Neutrophil (primary cell): ENCODE measurements around the gene PSMA4.

Source experiments
- H3K27ac ChIP-seq: fragments of 200-600 bp; sonication (generic); 2 replicates; pipeline ENCODE4 v1.5.1; 2016; ENCODE audit warnings: mild to moderate bottlenecking, moderate library complexity
- H3K27me3 ChIP-seq: fragments of 200-600 bp; sonication (generic); 2 replicates; pipeline ENCODE4 v1.6.0; 2016; ENCODE audit warnings: mild to moderate bottlenecking
- H3K36me3 ChIP-seq: fragments of 200-600 bp; sonication (generic); 2 replicates; pipeline ENCODE4 v1.5.1; 2017
- H3K4me1 ChIP-seq, 2 experiments: fragments of 200-600 bp in 1 of 2; sonication (generic) in 1 of 2; 1 replicate in 1 of 2; 2 replicates in 1 of 2; pipeline versions ENCODE4 v1.5.1 to v1.6.1; 2013 to 2016; ENCODE audit warnings: low read depth in 1 of 2, low read length in 1 of 2, mild to moderate bottlenecking in 1 of 2, moderate library complexity in 1 of 2; ENCODE audit not compliant: control insufficient read depth in 1 of 2, insufficient read depth in 1 of 2
- H3K4me3 ChIP-seq, 2 experiments: fragments of 200-600 bp in 1 of 2; sonication (generic) in 1 of 2; 1 replicate in 1 of 2; 2 replicates in 1 of 2; pipeline ENCODE4 v1.5.1; 2013 to 2016; ENCODE audit warnings: low read depth in 1 of 2, low read length in 1 of 2, mild to moderate bottlenecking in 1 of 2, moderate library complexity in 1 of 2
- H3K9me3 ChIP-seq: fragments of 200-600 bp; sonication (generic); 2 replicates; pipeline ENCODE4 v1.5.1; 2016
- TF ChIP-seq, protein P1 (sequence below): fragments of 200-600 bp; sonication (generic); IDR thresholded peaks from 2 replicates; pipeline ENCODE4 v1.5.1; 2016; ENCODE audit warnings: antibody characterized with exemption

PSMA4 gene

DNA sequence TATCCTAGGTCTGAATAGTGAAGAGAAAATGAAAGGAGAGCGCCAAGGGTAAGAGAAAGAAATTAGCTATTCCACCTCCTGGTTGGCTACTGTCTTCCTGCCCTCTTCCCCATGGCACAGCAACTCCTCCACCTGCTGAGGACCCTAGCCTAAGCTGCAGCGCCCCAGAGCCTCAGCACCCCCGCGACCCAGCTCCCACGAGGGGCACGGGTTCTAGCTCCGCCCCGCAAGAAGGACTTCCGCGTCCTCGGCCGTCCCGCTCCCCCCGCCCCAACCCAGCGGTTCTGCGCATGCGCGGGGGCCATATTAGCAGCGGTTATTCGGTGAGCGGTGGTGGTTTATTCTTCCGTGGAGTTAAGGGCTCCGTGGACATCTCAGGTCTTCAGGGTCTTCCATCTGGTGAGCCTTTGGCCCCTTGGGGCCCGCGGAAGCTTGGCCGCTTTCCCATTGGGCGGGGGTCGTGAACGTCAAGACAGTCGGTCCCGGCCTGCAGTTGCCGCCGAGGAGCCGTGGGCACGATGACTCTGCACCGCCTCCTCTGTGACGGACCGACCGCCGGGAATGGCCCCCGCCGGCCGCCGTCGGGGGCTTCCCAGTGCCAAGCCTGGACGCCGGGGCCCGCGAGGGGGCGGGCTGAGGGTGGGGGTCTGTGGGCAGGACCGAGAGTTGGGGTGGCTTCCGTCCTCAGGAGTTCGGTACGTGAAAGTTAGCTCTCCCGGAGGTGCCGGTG lies at the start of gene PSMA4:
Gene PSMA4, plus strand, starts transcription at position 304 of the 730 bp plus-strand sequence. CDS start 1,484 bp downstream, outside the sequence.
- TF ChIP-seq, protein P1, sequence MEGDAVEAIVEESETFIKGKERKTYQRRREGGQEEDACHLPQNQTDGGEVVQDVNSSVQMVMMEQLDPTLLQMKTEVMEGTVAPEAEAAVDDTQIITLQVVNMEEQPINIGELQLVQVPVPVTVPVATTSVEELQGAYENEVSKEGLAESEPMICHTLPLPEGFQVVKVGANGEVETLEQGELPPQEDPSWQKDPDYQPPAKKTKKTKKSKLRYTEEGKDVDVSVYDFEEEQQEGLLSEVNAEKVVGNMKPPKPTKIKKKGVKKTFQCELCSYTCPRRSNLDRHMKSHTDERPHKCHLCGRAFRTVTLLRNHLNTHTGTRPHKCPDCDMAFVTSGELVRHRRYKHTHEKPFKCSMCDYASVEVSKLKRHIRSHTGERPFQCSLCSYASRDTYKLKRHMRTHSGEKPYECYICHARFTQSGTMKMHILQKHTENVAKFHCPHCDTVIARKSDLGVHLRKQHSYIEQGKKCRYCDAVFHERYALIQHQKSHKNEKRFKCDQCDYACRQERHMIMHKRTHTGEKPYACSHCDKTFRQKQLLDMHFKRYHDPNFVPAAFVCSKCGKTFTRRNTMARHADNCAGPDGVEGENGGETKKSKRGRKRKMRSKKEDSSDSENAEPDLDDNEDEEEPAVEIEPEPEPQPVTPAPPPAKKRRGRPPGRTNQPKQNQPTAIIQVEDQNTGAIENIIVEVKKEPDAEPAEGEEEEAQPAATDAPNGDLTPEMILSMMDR, result peak; percentile 38
- H3K27ac ChIP-seq, result peak within 1 kb of the TSS; percentile 91
- peaks cover 27% of the 10 kb centered on the region for H3K36me3 ChIP-seq
- H3K4me1 ChIP-seq, result peaks cover 14 to 24% of the 10 kb centered on the region in 2 experiments
- H3K27me3 ChIP-seq, result no peaks in the 10 kb centered on the region
- H3K9me3 ChIP-seq, result no peaks in the 10 kb centered on the region
- H3K4me3 ChIP-seq, result peak within 1 kb of the TSS; percentile 86 to 91

DNA sequence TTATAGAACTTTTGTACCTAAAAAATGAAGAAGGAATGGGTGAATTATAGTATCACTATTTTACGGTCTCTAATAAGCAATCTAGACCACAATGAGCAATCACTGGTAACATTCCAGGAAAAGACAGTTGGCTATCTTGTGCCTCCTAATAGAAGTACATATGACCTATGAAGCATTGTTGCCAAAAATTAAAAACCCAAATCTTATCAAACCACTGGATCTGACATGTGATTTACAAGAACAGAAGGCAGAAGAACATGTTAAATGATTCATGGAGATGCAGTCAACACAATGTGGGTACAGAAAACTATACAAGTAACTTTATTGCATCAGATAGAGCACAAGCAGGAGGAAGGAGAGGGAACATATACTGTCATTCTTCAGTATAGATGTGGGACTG lies 47.4 kb upstream of the PSMA4 start:
- H3K27me3 ChIP-seq, result no peaks in the 10 kb centered on the region
- TF ChIP-seq, protein P1, result no peak
- H3K36me3 ChIP-seq, result peaks cover 99% of the 10 kb centered on the region
- no peaks in the 10 kb centered on the region for H3K4me1 ChIP-seq
- no peak overlapping the region for H3K4me3 ChIP-seq
- H3K9me3 ChIP-seq, result no peaks in the 10 kb centered on the region
- H3K27ac ChIP-seq, result no peak overlapping the region

DNA sequence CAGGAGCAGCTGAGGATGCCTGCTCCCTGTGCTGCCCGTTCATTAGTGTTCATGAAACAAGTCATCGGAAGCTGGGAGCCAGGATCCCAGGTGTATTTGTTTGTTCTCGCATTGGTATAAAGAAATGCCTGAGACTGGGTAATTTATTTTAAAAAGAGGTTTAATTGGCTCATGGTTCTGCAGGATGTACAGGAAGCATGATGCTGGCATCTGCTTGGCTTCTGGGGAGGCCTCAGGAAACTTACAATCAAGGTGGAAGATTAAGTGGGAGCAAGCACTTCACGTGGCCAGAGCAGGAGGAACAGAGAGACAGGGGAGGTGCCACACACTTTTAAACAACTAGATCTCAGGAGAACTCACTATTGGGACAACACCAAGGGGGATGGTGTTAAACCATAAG lies 38.4 kb upstream of the PSMA4 start:
- Histone ChIP-seq H3K27me3 (peaks cover 24% of the 10 kb centered on the region), H3K36me3 (peaks cover 40% of the 10 kb centered on the region), H3K27ac (no peak overlapping the region), H3K4me3 (no peak overlapping the region), H3K4me1 (peaks cover 1 to 2% of the 10 kb centered on the region in 2 experiments), H3K9me3 (no peaks in the 10 kb centered on the region)
- TF ChIP-seq, protein P1, result no peak

DNA sequence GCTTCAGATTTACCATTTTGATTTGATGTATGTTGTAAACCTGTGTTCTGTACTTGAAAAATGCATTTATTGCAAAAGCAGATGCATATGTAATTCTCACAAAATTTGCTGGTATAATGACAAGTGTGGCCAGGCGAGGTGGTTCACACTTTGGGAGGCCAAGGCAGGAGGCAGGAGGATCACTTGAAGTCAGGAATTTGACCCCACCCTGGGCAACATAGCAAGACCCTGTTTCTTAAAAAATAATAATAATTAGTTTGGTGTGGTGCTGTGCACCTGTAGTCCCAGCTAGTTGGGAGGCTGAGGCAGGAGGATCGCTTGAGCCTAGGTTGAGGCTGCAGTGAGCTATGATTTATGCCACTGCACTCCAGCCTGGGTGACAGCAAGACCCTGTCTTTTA lies 37.6 kb upstream of the PSMA4 start:
- Histone ChIP-seq H3K9me3 (no peaks in the 10 kb centered on the region), H3K27me3 (peaks cover 32% of the 10 kb centered on the region), H3K4me1 (peaks cover 9 to 10% of the 10 kb centered on the region in 2 experiments), H3K4me3 (no peak overlapping the region), H3K27ac (no peak overlapping the region), H3K36me3 (peaks cover 33% of the 10 kb centered on the region)
- TF ChIP-seq, protein P1, result no peak

DNA sequence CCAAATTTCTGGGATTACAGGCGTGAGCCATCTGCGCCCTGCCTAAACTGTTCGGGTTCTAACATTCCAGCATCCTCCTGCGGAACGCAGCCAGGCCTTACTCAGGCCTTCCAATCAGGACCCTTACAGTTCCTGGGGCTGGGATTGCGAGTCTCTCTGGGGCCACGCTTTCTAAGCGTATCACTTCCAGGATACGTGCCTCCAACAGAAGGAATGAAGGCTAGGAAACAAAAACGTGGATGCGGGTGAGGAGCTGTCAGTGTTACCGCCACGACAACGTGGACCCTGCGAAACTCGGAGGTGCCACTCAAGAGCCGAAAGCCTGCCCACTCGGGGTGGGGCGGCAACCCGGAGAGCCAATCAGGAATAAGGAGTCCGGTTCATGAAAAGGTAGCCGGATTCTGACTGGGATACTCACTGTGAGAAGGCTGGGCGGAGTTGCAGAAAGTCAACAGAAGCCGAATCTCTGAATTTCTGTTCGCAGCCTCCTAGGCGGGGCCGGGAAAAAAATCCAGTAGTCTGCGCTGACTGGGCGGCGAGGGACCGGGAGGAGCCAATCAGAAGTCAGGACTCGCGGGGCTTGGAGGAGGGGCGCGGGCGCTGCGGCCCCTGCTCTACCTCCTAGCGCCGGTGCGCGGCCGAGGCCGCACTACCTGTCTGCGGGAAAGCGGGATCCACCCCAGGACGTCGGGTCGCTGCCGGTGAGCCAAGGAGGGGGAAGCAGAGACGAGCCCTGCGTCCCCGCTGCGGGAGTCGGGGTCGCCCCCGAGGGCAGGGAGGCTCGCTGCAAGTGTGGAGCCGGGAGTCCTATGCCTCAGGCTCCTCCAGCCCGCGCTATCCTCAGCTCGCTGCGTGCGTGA lies 33.0 kb upstream of the PSMA4 start, which contains the start of gene HYKK:
Gene HYKK, plus strand, starts transcription at position 607 of the 860 bp plus-strand sequence. CDS start 5,512 bp downstream, outside the sequence.
- no peaks in the 10 kb centered on the region for H3K9me3 ChIP-seq
- TF ChIP-seq, protein P1, result no peak
- H3K4me3 ChIP-seq, result peak within 1 kb of the TSS; percentile 63 to 67
- peaks cover 77% of the 10 kb centered on the region for H3K27me3 ChIP-seq
- H3K27ac ChIP-seq, result no peak within 1 kb of the TSS
- H3K36me3 ChIP-seq, result no peaks in the 10 kb centered on the region
- peaks cover 14% of the 10 kb centered on the region in 2 experiments for H3K4me1 ChIP-seq
